Measurements from ENCODE around the gene ING5.

GRCh38 chr2:241678784-241679540 is 22.9 kb upstream of the ING5 start:
- TF ChIP-seq CTCF (IDR thresholded peaks at IDR 0.05; ENCODE audit: borderline replicate concordance, extremely low read depth, low read length, poor library complexity, severe bottlenecking) (no peak), EZH2 (IDR thresholded peaks at IDR 0.05; ENCODE audit: borderline replicate concordance, low read depth, low read length, severe bottlenecking) (no peak)
